SK-N-SH (cell line): ENCODE measurements around the gene MAPK8IP1. TPM values are rescaled to one million over a fixed set of nuclear protein-coding genes. Genes with fewer than 3 reads are reported as not detected.

ENCODE experiments used
- CTCF ChIA-PET: fragments of 300-600, 350-600 bp; formaldehyde crosslinking; extraction: SDS; loops from one replicate; lab custom pipeline; 2021; lab: Yijun Ruan, JAX
- POLR2A ChIA-PET: fragments of 350-600 bp; sonication (Branson Sonifier 250); formaldehyde crosslinking; extraction: SDS; loops from one replicate; lab custom pipeline; 2020; ENCODE audit warnings: antibody characterized with exemption, inconsistent platforms; lab: Yijun Ruan, JAX
- DNase-seq: peaks from one replicate; pipeline ENCODE4 v3.0.0; 2012
- H2AFZ ChIP-seq: fragments of 200-600 bp; sonication (generic); 2 replicates; pipeline ENCODE4 v1.8.1; 2016; ENCODE audit warnings: antibody characterized with exemption, mild to moderate bottlenecking, low read depth
- H3F3A ChIP-seq: fragments of 200-600 bp; sonication (generic); replicated peaks from 2 replicates; pipeline ENCODE3; 2016; ENCODE audit warnings: antibody characterized with exemption, mild to moderate bottlenecking; ENCODE audit not compliant: insufficient read depth
- H3K27ac ChIP-seq, 2 experiments: fragments of 200-500 bp in 1 of 2; fragments of 200-600 bp in 1 of 2; sonication (Bioruptor generic) in 1 of 2; sonication (generic), shearing (Covaris generic) in 1 of 2; 2 replicates each; pipeline versions ENCODE4 v1.5.1 to v1.6.1; 2014 to 2016; ENCODE audit warnings: low read depth in 2 of 2, inconsistent platforms in 1 of 2, low read length in 1 of 2, mild to moderate bottlenecking in 1 of 2, mixed read lengths in 1 of 2
- H3K27me3 ChIP-seq: fragments of 200-600 bp; sonication (generic), shearing (Covaris generic); 2 replicates; pipeline ENCODE4 v1.6.1; 2016; ENCODE audit warnings: mixed run types; ENCODE audit not compliant: insufficient read depth
- H3K36me3 ChIP-seq, 2 experiments: fragments of 200-500 bp in 1 of 2; fragments of 200-600 bp in 1 of 2; sonication (Bioruptor generic) in 1 of 2; sonication (generic) in 1 of 2; replicated peaks in 1 of 2; 2 replicates each; pipeline versions ENCODE3 to v1.5.1; 2014 to 2016; ENCODE audit warnings: low read length in 1 of 2, mild to moderate bottlenecking in 1 of 2; ENCODE audit not compliant: insufficient read depth in 2 of 2, control insufficient read depth in 1 of 2
- H3K4me1 ChIP-seq, 2 experiments: fragments of 200-500 bp in 1 of 2; fragments of 200-600 bp in 1 of 2; sonication (Bioruptor generic) in 1 of 2; sonication (generic), shearing (Covaris generic) in 1 of 2; 2 replicates each; pipeline versions ENCODE4 v1.5.1 to v1.6.1; 2014 to 2016; ENCODE audit warnings: low read depth in 1 of 2, low read length in 1 of 2, mixed run types in 1 of 2; ENCODE audit not compliant: insufficient read depth in 2 of 2, control insufficient read depth in 1 of 2
- H3K4me2 ChIP-seq: fragments of 200-600 bp; sonication (generic), shearing (Covaris generic); 2 replicates; pipeline ENCODE4 v1.6.1; 2017; ENCODE audit warnings: mixed run types
- H3K4me3 ChIP-seq, 2 experiments: fragments of 200-500 bp in 1 of 2; fragments of 200-600 bp in 1 of 2; sonication (Bioruptor generic) in 1 of 2; sonication (generic), shearing (Covaris generic) in 1 of 2; 2 replicates each; pipeline versions ENCODE4 v1.5.1 to v1.8.1; 2014 to 2016; ENCODE audit warnings: low read depth in 2 of 2, inconsistent platforms in 1 of 2, low read length in 1 of 2, mild to moderate bottlenecking in 1 of 2, mixed read lengths in 1 of 2, moderate library complexity in 1 of 2
- H3K79me2 ChIP-seq: fragments of 200-600 bp; sonication (generic); 2 replicates; pipeline ENCODE4 v1.8.1; 2017; ENCODE audit warnings: mild to moderate bottlenecking; ENCODE audit not compliant: insufficient read depth
- H3K9ac ChIP-seq: fragments of 200-600 bp; sonication (generic); 2 replicates; pipeline ENCODE4 v1.6.1; 2017; ENCODE audit warnings: mixed run types
- H3K9me2 ChIP-seq: fragments of 200-600 bp; sonication (generic); 2 replicates; pipeline ENCODE4 v1.6.1; 2017; ENCODE audit warnings: mixed run types
- H3K9me3 ChIP-seq: fragments of 200-600 bp; sonication (generic); 2 replicates; pipeline ENCODE4 v1.6.1; 2017; ENCODE audit warnings: mixed run types, mild to moderate bottlenecking, moderate library complexity
- H4K20me1 ChIP-seq: fragments of 200-600 bp; sonication (generic); 2 replicates; pipeline ENCODE4 v1.6.1; 2017; ENCODE audit warnings: mild to moderate bottlenecking, mixed run types; ENCODE audit not compliant: insufficient read depth
- CHD2 ChIP-seq: fragments of 150-350 bp; IDR thresholded peaks from 2 replicates; pipeline ENCODE4 v1.6.1; 2018; ENCODE audit warnings: low read length; ENCODE audit not compliant: partially characterized antibody
- CTCF ChIP-seq: fragments of 200-600 bp; sonication (generic); IDR thresholded peaks from 2 replicates; pipeline ENCODE4 v1.6.1; 2017; ENCODE audit warnings: antibody characterized with exemption, mild to moderate bottlenecking, moderate library complexity
- ELF1 ChIP-seq: IDR thresholded peaks from 2 replicates; pipeline ENCODE4 v1.4.0; 2012
- FOSL2 ChIP-seq: IDR thresholded peaks from 2 replicates; pipeline ENCODE4 v1.4.0; 2012; ENCODE audit warnings: low read depth, mild to moderate bottlenecking, moderate library complexity, borderline replicate concordance
- GABPA ChIP-seq: IDR thresholded peaks from 2 replicates; pipeline ENCODE4 v1.4.0; 2012; ENCODE audit warnings: low read depth, mild to moderate bottlenecking
- MAX ChIP-seq: IDR thresholded peaks from 2 replicates; pipeline ENCODE4 v1.4.0; 2012; ENCODE audit warnings: low read depth
- MXI1 ChIP-seq: IDR thresholded peaks from 2 replicates; pipeline ENCODE4 v1.6.1; 2012; ENCODE audit warnings: mild to moderate bottlenecking, low read depth, low read length, improper control_type of control experiment
- NFIC ChIP-seq: IDR thresholded peaks from 2 replicates; pipeline ENCODE4 v1.4.0; 2012; ENCODE audit warnings: borderline replicate concordance
- NRF1 ChIP-seq: IDR thresholded peaks from 2 replicates; pipeline ENCODE4 v1.6.1; 2012; ENCODE audit warnings: low read depth, mild to moderate bottlenecking, low read length
- PBX3 ChIP-seq: IDR thresholded peaks from 2 replicates; pipeline ENCODE4; 2012
- RAD21 ChIP-seq: IDR thresholded peaks from 2 replicates; pipeline ENCODE4 v1.6.1; 2012; ENCODE audit warnings: mild to moderate bottlenecking, low read length
- RCOR1 ChIP-seq: fragments of 150-350 bp; IDR thresholded peaks from 2 replicates; pipeline ENCODE4 v1.6.1; 2017; ENCODE audit warnings: antibody characterized with exemption, low read length
- RFX5 ChIP-seq: IDR thresholded peaks from 2 replicates; pipeline ENCODE4 v1.6.1; 2012; ENCODE audit warnings: mild to moderate bottlenecking, improper control_type of control experiment, low read length
- RXRA ChIP-seq: IDR thresholded peaks from 2 replicates; pipeline ENCODE4 v1.4.0; 2012; ENCODE audit warnings: low read depth, mild to moderate bottlenecking, borderline replicate concordance
- SIN3A ChIP-seq: IDR thresholded peaks from 2 replicates; pipeline ENCODE4 v1.6.1; 2012; ENCODE audit warnings: low read depth, mild to moderate bottlenecking, low read length, moderate library complexity, borderline replicate concordance
- SMC3 ChIP-seq: IDR thresholded peaks from 2 replicates; pipeline ENCODE4 v1.6.1; 2012; ENCODE audit warnings: low read depth, low read length, improper control_type of control experiment
- TAF1 ChIP-seq: IDR thresholded peaks from 2 replicates; pipeline ENCODE4 v1.6.1; 2012; ENCODE audit warnings: low read depth, mild to moderate bottlenecking, low read length, moderate library complexity, borderline replicate concordance
- USF1 ChIP-seq: IDR thresholded peaks from 2 replicates; pipeline ENCODE4 v1.4.0; 2012; ENCODE audit warnings: low read depth, borderline replicate concordance
- YY1 ChIP-seq: IDR thresholded peaks from 2 replicates; pipeline ENCODE4 v1.4.0; 2012; ENCODE audit warnings: low read depth, mild to moderate bottlenecking
- WGBS: methylation state at CpG from one replicate; pipeline ENCODE4 v1.1.6; 2017; ENCODE audit warnings: low lambda C conversion rate; 5-methylcytosine and 5-hydroxymethylcytosine counted together
- polyA plus RNA-seq, 3 experiments: library from polyadenylated mRNA; depleted of rRNA; stranded (reverse); fragments of >200 nt; gene quantifications; 2 replicates each; pipeline ENCODE4 v1.2.3, GENCODE V29; 2012

MAPK8IP1 gene
- polyA plus RNA-seq, 1 of the 3 experiments (the other 2 are of a cell fraction) = 12.5 TPM

GRCh38 chr11:45889966-45890365 is 4.5 kb downstream of the MAPK8IP1 start:
- Histone ChIP-seq H3K4me1 (peaks cover 0 to 21% of the 10 kb centered on the region in 2 experiments; a peak in 1 of 4 replicates), H2AFZ (no peak overlapping the region), H3K9me2 (no peaks in the 10 kb centered on the region), H3K4me2 (no peak overlapping the region), H4K20me1 (0 out of 2 replicates have a peak, but pooled peaks cover 2% of the 10 kb centered on the region), H3K27ac (no peak overlapping the region), H3F3A (no peaks in the 10 kb centered on the region), H3K9ac (no peak overlapping the region), H3K27me3 (no peaks in the 10 kb centered on the region), H3K4me3 (no peak overlapping the region), H3K36me3 (no peaks in the 10 kb centered on the region), H3K79me2 (no peaks in the 10 kb centered on the region), H3K9me3 (no peaks in the 10 kb centered on the region)
- TF ChIP-seq MXI1 (no peak), TAF1 (no peak), CHD2 (no peak), GABPA (no peak), PBX3 (no peak), RAD21 (no peak), NFIC (no peak), MAX (no peak), RCOR1 (no peak), RXRA (no peak), SIN3A (no peak), YY1 (no peak), CTCF (no peak), NRF1 (no peak), FOSL2 (no peak), SMC3 (no peak), RFX5 (no peak), ELF1 (no peak), USF1 (no peak)
- 73% methylated on average over 8 of the region's 9 CpGs for WGBS
- ChIA-PET CTCF (interaction anchor here (1.0 to 2.2 kb wide), 2 partner anchors 9 to 18 kb away, joined by 3 to 10 read pairs; no protein-coding TSS in a partner anchor), POLR2A (no interaction called here)
- DNase-seq = no peak
